Kidney capillary endothelial cell (primary cell): ENCODE results near the gene ATN1.

Experiments used
- DNase-seq: peaks from one replicate; pipeline ENCODE4 v3.0.0-alpha.2; 2018; ENCODE audit warnings: low spot score

The ATN1 gene

DNA sequence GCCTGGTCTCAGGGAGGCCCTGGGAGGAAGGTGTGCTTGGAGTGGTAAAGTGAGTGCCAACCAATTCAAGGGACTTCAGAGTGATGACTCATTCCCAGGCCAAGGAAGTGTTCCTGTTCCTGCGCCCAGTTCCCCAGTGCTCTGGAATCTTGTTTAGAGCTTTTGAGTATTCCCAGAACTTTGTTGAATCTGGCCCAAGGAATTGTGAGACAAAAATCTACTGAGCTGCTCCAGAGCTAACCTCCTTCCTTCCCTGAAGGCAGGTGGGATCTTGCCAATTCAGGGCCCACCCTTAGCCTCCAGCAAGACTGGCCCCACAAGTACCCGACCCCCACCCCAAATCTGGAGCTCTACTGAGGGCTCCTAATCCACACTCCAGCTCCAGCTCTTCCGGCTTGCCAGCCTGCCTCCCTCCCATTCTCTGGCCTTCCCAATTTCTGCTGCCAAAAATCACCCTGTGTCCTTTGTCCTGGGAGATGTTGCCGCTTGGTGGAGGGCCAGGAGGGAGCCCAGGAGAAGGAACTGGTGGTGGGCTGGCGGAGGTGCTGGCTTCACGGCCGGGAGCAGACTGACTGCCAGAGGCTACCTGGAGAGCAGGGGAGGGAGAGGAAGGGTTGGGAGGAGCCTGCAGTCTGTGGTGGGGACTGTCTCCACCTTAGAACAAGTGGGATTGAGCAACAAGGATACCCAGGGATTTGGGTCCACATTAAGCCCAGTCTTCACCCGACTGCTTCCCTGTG, 2.0 kb upstream of the ATN1 start:
- DNase-seq, result peak; percentile 71

DNA sequence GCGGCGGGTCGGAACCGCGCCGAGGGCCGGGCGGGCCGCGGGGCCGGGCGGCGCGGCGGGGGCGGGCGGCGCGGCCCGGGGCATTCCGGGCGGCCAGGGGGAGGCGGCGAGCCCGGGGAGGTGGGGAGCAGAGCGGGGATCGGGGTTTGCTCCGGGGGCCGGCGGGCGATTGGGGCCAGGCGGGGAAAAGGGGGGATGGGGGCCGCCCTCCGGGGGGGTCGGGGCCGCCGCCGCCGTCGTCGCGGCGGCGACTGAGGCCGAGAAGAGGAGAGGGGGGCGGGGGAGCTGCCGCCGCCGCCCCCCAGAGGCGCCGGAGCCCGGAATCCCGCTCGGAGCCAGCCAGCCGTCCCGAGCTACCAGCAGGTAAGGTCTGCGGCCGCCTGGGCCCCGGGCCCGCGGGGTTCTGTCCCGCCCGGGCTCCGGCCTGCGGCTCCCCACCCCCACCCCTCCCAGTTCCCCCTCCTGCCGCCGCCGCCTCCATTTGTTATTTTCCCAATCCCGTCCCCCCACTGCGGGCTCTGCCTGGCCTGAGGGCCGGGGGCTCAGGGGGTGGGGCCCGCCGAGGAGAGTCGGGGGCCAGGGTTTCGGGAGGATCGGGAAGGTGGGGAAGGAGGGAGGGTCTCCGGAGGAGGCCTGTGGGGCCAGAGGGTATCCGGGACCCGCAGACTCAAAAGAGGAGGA, 403 bp downstream of the ATN1 start:
- DNase-seq, result no peak

DNA sequence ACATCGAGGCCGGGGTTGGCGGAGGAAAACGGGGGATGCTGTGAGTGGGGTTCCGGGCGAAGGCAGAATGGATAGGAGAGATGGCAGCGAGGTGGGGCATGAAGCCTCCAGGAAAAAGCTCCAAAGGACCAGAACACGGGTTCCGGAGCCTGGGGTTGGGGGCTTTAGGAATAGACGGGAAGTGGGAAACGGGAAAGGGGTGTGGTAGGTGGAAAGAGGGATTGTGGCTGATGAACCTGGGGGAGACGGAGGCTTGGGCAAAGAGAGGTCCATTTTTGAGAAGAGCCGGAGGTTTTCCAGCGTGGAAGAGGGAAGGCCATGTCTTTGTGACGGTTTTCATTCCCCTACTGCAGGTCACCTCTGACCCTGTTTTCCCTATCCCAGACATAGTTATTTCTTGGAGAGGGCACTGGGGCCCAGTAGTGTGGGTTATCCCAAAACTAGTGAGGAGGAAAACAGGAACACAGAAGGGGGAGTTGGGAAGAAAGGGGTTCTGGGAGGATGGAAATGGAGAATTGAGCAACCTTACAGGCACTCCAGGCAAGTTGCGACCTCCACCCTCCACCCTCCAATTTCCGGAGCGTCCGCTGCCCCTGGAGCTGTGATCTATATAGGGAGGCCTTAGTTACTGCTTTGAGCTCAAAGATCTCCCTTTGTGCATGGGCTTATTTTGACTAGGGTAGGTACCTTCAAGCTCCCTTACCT, 1.1 kb downstream of the ATN1 start:
- DNase-seq, result no peak

DNA sequence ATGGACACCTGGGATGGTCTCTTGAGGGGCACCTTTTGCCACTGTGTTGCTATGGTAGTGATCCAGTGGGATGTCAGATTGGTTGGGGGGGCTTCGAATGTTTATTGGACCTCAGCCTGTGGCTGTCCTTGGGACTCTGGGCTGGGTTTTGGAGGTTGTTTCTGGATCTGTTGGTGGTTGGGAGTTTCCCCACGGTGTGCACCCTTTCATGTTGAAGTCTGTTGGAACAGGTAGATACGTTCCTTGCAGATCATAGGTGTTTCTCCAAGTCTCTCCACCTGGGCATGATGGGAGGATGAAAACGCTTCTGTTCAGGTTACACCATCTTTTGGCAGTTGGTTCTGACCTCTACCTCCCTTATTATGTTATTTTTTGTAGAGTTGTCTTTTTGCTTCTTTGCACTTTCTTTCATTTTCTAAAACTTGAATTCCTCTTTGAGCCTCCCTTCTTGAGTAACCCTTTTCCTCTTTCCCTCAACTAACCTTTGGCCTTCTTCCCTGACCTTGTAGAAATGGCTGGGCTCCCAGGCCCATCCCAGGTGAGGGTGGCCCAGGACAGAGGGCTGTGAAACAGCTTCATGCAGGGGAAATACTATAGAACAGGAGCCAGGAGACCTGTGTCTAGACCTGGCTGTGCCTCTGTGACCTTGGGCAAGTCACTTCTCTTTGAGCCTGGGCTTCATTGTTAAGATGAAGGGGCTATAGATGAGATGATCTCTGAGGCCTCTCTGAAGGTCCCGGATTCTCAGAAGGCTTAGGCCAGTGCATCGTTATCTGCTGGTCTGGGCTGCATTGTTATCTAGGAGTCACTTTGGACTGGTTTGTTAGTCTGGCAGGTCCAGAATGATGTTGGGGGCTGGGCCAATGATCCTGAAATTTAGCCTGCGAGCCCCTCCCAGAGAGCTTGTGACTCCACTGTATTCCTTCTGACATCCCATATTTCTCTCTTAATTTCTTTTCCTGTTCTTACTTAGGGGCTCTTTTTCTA, 2.0 kb downstream of the ATN1 start:
- DNase-seq, result no peak

DNA sequence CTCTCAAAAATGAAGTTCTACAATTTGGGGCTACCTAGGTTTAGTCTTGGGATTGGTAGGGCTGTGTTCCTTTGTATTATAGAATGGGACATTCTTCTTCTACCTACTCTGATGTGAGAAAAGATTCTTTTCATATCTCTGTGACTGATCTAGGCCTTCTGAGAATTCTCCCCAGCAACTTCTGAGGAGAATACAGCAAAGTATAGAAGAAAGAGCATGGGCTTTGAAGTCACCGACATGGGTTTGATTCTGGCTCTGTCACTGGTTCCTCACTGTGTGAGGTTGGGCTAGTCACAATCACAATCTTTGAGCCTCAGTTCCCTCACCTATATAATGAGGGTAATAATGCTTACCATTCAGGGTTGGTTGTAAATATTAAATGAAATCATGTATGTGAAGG, 5.0 kb downstream of the ATN1 start:
- no peak for DNase-seq

DNA sequence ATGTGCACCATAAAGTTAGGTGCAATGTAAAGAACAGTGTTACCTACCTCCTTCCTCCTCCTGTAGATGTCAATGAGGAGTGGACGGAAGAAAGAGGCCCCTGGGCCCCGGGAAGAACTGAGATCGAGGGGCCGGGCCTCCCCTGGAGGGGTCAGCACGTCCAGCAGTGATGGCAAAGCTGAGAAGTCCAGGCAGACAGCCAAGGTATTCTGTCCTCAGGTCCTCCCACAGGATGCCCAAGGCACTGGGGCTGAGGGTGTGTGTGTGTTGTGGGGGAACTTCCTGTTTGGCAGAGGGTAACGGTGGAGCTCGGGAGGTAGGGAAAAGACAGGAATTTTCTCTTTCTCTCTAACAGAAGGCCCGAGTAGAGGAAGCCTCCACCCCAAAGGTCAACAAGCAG, 6.4 kb downstream of the ATN1 start:
- DNase-seq, result no peak

- DNase-seq, result no peak
These were observed 7.8 kb downstream of the ATN1 start for GRCh38 chr12:6935371-6936193.

- no peak for DNase-seq
These were observed 8.5 kb downstream of the ATN1 start for GRCh38 chr12:6936194-6936635.

- DNase-seq, result no peak
These were observed 9.1 kb downstream of the ATN1 start for GRCh38 chr12:6936636-6937480.

GRCh38 chr12:6937481-6938352, 10.0 kb downstream of the ATN1 start:
- peak; percentile 81 for DNase-seq

DNA sequence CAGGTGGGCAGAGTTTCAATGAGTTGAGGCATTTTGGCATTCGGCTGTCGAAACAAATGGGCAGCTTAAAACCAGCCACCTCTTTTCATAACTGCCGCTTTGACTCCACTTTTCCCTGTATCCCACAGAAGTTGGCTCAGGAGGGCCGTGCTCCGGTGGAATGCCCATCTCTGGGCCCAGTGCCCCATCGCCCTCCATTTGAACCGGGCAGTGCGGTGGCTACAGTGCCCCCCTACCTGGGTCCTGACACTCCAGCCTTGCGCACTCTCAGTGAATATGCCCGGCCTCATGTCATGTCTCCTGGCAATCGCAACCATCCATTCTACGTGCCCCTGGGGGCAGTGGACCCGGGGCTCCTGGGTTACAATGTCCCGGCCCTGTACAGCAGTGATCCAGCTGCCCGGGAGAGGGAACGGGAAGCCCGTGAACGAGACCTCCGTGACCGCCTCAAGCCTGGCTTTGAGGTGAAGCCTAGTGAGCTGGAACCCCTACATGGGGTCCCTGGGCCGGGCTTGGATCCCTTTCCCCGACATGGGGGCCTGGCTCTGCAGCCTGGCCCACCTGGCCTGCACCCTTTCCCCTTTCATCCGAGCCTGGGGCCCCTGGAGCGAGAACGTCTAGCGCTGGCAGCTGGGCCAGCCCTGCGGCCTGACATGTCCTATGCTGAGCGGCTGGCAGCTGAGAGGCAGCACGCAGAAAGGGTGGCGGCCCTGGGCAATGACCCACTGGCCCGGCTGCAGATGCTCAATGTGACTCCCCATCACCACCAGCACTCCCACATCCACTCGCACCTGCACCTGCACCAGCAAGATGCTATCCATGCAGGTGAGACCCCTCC, 10.8 kb downstream of the ATN1 start:
- no peak for DNase-seq

GRCh38 chr12:6939191-6939540, 11.4 kb downstream of the ATN1 start:
- no peak for DNase-seq

- DNase-seq, result no peak
These were observed 13.5 kb downstream of the ATN1 start for GRCh38 chr12:6941267-6941666.

GRCh38 chr12:6941782-6942181, 14.0 kb downstream of the ATN1 start:
- no peak for DNase-seq

- DNase-seq, result no peak
These were observed 14.5 kb downstream of the ATN1 start for GRCh38 chr12:6942331-6942665.

DNA sequence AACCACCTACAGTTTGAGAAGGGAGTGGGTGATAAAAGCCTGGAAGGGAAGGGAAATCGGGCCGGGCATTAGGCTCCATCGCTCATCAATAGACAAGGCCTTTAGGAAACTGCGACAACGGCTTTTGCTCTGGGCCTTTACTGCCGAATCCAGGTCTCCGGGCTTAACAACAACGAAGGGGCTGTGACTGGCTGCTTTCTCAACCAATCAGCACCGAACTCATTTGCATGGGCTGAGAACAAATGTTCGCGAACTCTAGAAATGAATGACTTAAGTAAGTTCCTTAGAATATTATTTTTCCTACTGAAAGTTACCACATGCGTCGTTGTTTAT, 15.6 kb downstream of the ATN1 start:
- peak; percentile 88 for DNase-seq

- DNase-seq, result peak; percentile 96
These were observed 16.1 kb downstream of the ATN1 start, which contains the start of the genes C12orf57 and RNU7-1 for GRCh38 chr12:6943722-6944380. Gene C12orf57, plus strand, starts transcription at chr12:6944022. Its CDS starts 100 bp downstream, at chr12:6944122. Gene RNU7-1, plus strand, starts transcription at chr12:6943816.
